ENCODE data around the gene IRS1. TPM values are rescaled to one million over a fixed set of nuclear protein-coding genes. Genes with fewer than 3 reads are reported as not detected.

The IRS1 gene
- total and polyA plus RNA-seq, 2 experiments from 2014 or later, result 10.9 to 25.6 TPM

GRCh38 chr2:226717719-226718118, 81.9 kb downstream of the IRS1 start:
- H3K4me1 ChIP-seq (ENCODE audit: insufficient read depth), result no peaks in the 10 kb centered on the region
- H2AFZ ChIP-seq, result no peak overlapping the region
- H3K9me3 ChIP-seq (ENCODE audit: low read depth), result no peaks in the 10 kb centered on the region
- no peaks in the 10 kb centered on the region for H3K36me3 ChIP-seq (replicated peaks; ENCODE audit: insufficient read depth, low read depth)
- H3K27ac ChIP-seq, result no peak overlapping the region
- no peaks in the 10 kb centered on the region for H3K9me2 ChIP-seq (replicated peaks; ENCODE audit: insufficient read depth)
- H3K79me2 ChIP-seq, result no peaks in the 10 kb centered on the region
- 96% methylated on average over 1 of the region's 1 CpG for WGBS (ENCODE audit: low lambda C conversion rate, missing lambda C conversion rate)
- H4K20me1 ChIP-seq (ENCODE audit: insufficient read depth, poor library complexity, severe bottlenecking), result no peaks in the 10 kb centered on the region
- DNase-seq (ENCODE audit: low spot score), result no peak
- no peaks in the 10 kb centered on the region for H3K27me3 ChIP-seq
- H3K4me2 ChIP-seq, result no peak overlapping the region
- no peak overlapping the region for H3K4me3 ChIP-seq
- TF ChIP-seq EZH2phosphoT487 (IDR thresholded peaks at IDR 0.05; ENCODE audit: low read depth, severe bottlenecking, unreplicated experiment), result no peak

GRCh38 chr2:226716126-226716525, 83.5 kb downstream of the IRS1 start:
- no peak for TF ChIP-seq CTCF (IDR thresholded peaks at IDR 0.05; ENCODE audit: poor library complexity)
- no peak for TF ChIP-seq EZH2 (IDR thresholded peaks at IDR 0.05; ENCODE audit: borderline replicate concordance)
- TF ChIP-seq EZH2phosphoT487 (IDR thresholded peaks at IDR 0.05; ENCODE audit: low read depth, severe bottlenecking, unreplicated experiment), result no peak
- Histone ChIP-seq H3K79me2 (no peaks in the 10 kb centered on the region), H3K4me3 (no peak overlapping the region), H3K4me2 (no peak overlapping the region), H3K9me3 (ENCODE audit: low read depth) (no peaks in the 10 kb centered on the region), H3K27ac (no peak overlapping the region), H4K20me1 (ENCODE audit: insufficient read depth, poor library complexity, severe bottlenecking) (no peaks in the 10 kb centered on the region), H3K27me3 (no peaks in the 10 kb centered on the region), H3K9me2 (replicated peaks; ENCODE audit: insufficient read depth) (no peaks in the 10 kb centered on the region), H3K36me3 (replicated peaks; ENCODE audit: insufficient read depth, low read depth) (no peaks in the 10 kb centered on the region), H2AFZ (no peak overlapping the region), H3K4me1 (ENCODE audit: insufficient read depth) (no peaks in the 10 kb centered on the region)
- DNase-seq (ENCODE audit: low spot score), result no peak

GRCh38 chr2:226715347-226715990, 84.2 kb downstream of the IRS1 start:
- no peak for TF ChIP-seq EZH2 (IDR thresholded peaks at IDR 0.05; ENCODE audit: borderline replicate concordance)
- TF ChIP-seq EZH2phosphoT487 (IDR thresholded peaks at IDR 0.05; ENCODE audit: low read depth, severe bottlenecking, unreplicated experiment), result no peak
- no peak for TF ChIP-seq CTCF (IDR thresholded peaks at IDR 0.05; ENCODE audit: poor library complexity)
- no peaks in the 10 kb centered on the region for H3K79me2 ChIP-seq
- WGBS (ENCODE audit: low lambda C conversion rate, missing lambda C conversion rate), result 83% methylated on average over 2 of the region's 3 CpGs
- no peak overlapping the region for H3K4me2 ChIP-seq
- H3K4me1 ChIP-seq (ENCODE audit: insufficient read depth), result no peaks in the 10 kb centered on the region
- no peaks in the 10 kb centered on the region for H3K27me3 ChIP-seq
- no peaks in the 10 kb centered on the region for H4K20me1 ChIP-seq (ENCODE audit: insufficient read depth, poor library complexity, severe bottlenecking)
- no peak overlapping the region for H3K27ac ChIP-seq
- no peaks in the 10 kb centered on the region for H3K9me3 ChIP-seq (ENCODE audit: low read depth)
- no peak for DNase-seq (ENCODE audit: low spot score)
- no peak overlapping the region for H2AFZ ChIP-seq
- H3K36me3 ChIP-seq (replicated peaks; ENCODE audit: insufficient read depth, low read depth), result no peaks in the 10 kb centered on the region
- no peaks in the 10 kb centered on the region for H3K9me2 ChIP-seq (replicated peaks; ENCODE audit: insufficient read depth)
- H3K4me3 ChIP-seq, result no peak overlapping the region

DNA sequence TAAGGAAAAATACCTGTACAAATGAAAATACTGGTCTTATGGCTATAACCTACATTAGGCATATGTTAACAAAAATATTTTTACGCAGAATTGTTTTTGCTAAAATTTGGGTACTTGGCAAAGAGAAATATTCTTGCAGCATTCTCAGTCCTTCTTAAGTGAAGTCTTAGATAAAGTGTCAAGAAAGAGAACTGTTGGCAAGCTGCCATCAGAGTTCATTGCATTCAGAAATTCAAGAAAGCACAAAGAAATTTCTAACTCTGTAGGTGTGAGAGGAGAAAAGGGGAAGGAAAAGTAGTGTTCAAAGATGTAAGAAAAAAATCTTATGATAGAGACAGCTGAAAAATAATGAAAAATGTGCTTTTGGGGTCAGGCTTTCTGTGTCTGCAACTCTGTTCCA, 86.7 kb downstream of the IRS1 start:
- no peaks in the 10 kb centered on the region for H3K9me3 ChIP-seq (ENCODE audit: low read depth)
- no peak overlapping the region for H3K4me2 ChIP-seq
- no peaks in the 10 kb centered on the region for H4K20me1 ChIP-seq (ENCODE audit: insufficient read depth, poor library complexity, severe bottlenecking)
- WGBS (ENCODE audit: low lambda C conversion rate, missing lambda C conversion rate), result 85% methylated on average over 1 of the region's 1 CpG
- H3K27ac ChIP-seq, result no peak overlapping the region
- no peak for DNase-seq (ENCODE audit: low spot score)
- TF ChIP-seq EZH2phosphoT487 (IDR thresholded peaks at IDR 0.05; ENCODE audit: low read depth, severe bottlenecking, unreplicated experiment), result no peak
- TF ChIP-seq CTCF (IDR thresholded peaks at IDR 0.05; ENCODE audit: poor library complexity), result no peak
- TF ChIP-seq EZH2 (IDR thresholded peaks at IDR 0.05; ENCODE audit: borderline replicate concordance), result no peak
- H3K4me3 ChIP-seq, result no peak overlapping the region
- H3K9me2 ChIP-seq (replicated peaks; ENCODE audit: insufficient read depth), result no peaks in the 10 kb centered on the region
- H2AFZ ChIP-seq, result no peak overlapping the region
- no peaks in the 10 kb centered on the region for H3K4me1 ChIP-seq (ENCODE audit: insufficient read depth)
- H3K36me3 ChIP-seq (replicated peaks; ENCODE audit: insufficient read depth, low read depth), result no peaks in the 10 kb centered on the region
- no peaks in the 10 kb centered on the region for H3K79me2 ChIP-seq
- H3K27me3 ChIP-seq, result no peaks in the 10 kb centered on the region

Data from hepatocyte (in vitro differentiated cells).